Non-pigmented ciliary epithelial cell (primary cell): Measurements from ENCODE around the gene SMARCD3.

Experiments
- DNase-seq: peaks from one replicate; pipeline ENCODE4 v3.0.0-alpha.2; 2010; ENCODE audit warnings: low read depth

Gene SMARCD3

DNA sequence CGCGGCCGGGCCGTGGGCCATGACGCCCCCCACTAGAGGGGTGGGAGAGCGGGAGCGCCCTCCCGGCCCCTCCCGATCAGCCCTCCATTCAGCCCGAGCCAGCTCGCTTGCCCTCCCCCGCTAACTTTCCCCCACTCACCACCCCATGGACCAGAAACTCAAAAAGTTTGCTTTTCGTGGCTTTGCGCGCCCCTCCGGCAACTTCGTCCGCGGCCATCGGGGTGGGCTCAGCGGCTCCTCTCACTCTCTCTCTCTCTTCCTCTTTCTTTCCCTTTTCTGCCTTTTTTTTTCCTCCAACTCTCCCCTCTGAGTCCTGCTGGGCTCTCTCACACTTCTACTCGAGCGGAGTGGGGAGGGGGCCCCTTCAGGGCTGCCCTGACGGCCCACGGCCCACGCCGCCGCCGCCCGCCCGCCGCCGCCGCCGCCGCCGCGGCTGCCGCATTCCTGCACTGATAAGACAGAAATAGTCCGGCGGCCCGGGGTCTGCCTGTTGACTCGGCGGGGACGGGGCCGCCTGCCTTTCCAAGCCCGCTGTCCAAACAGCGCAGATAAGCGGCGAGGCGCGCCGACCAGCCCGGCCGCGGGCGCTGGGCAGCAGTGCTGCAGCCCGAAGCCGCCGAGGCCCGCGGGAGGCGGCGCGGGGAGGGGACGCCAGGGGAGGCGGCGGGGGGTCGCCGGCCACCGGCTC, at the start of gene SMARCD3:
Gene SMARCD3, minus strand, starts transcription at position 349 of the 688 bp plus-strand sequence. Its CDS starts 132 bp downstream, at position 217.
- DNase-seq, result no peak

DNA sequence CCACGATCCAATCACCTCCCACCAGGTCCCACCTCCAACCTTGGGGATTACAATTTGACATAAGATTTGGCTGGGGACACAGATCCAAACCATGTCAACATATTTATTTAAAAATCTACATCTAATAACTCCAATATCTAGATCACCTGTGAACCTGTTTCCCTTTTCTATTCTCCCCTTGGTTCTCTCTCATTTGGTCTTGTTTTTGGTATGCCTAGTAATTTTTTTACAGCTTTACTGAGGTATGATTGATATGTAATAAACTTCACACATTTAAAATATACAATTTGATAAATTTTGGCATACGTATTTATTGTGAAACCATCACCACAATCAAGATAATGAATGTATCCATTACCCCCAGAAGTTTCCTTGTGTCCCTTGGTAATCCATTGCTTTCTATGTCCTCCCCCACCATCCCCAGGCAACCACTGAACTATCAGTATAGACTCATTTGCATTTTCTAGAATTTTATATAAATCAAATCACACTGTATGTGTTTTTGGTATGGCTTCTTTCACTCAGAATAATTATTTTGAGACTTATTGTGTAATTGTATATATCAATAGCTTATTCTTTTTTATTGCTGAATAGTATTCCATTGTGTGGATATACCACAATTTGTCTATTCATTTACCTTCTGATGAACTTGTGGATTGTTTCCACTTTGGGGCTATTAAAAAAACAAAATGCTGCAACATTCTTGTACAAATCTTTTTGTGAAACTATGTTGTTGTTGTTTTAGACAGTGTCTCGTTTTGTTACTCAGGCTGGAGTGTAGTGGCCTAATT, 47.9 kb upstream of the SMARCD3 start:
- DNase-seq, result no peak

DNA sequence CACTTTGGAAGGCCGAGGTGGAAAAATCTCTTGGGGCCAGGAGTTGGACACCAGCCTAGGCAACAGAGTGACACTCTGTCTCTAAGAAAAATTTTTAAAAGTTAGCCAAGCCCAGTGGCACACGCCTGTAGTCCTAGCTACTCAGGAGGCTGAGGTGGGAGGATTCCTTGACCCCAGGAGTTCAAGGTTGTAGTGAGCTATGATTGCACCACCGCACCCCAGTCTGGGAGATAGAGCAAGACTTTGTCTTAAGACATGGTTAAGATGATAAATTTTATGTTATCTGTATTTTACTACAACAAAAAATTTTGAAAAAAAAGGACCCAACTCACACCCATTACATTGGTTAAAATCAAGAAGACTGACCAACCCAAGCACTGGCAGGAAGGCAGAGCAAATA, 44.4 kb upstream of the SMARCD3 start:
- no peak for DNase-seq

DNA sequence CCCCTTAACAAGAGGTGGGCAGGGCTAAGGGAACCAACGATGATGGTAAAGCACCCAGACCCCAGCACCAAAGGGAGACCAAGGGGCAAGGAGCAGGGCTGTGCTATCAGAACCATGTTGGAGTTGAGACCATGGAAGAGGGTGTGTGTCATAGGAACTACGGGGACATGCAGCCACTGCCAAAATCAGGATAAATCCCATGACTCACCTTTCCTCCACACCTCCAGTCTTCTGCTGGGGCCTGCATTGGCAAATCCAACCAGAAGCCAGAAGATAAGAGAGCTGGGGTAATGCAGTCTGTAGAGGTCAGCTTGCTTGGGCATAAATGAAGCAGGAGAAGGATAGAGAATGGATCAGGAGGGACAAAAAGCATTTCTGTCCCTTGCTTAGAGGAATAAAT, 42.7 kb upstream of the SMARCD3 start:
- no peak for DNase-seq

GRCh38 chr7:151290355-151290760, 41.9 kb upstream of the SMARCD3 start:
- DNase-seq, result no peak

GRCh38 chr7:151289891-151290290, 41.4 kb upstream of the SMARCD3 start:
- DNase-seq, result no peak

DNA sequence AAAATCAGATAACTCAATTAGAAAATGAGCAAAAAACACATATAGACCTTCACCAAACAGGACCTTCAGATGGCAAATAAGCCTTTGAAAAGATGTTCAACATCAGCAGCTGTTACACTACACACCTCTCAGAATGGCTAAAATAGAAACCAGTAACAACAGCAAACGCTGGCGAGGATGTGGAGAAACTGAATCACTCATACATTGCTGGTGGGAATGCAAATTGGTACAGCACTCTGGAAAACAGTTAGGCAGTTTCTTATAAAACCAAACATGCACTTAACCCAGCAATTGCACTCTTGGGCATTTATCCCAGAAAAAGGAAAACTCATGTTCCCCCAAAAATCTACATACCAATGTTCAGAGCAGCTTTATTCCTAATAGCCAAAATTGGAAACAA, 37.7 kb upstream of the SMARCD3 start:
- no peak for DNase-seq

GRCh38 chr7:151283302-151283701, 34.8 kb upstream of the SMARCD3 start:
- no peak for DNase-seq

DNA sequence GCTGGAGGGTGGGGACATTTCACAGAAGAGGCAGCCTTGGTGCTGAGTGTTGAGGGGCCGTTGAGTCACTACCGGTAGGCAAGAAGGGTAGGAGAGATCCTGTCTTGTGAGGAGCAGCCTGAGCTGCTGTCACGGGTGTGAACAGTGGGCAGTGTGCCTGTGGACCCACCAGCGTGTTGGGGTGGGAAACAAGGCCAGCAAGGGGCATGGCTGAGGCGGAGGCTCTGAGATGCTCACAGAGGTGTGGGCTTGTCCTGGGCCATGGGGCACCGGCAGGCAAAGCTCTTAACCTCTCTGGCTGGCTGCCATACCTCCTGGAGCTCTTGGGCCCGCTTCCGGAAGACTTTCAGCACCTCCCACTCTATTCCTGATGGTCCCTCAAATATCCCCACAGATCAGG, 33.6 kb upstream of the SMARCD3 start:
- DNase-seq, result no peak

DNA sequence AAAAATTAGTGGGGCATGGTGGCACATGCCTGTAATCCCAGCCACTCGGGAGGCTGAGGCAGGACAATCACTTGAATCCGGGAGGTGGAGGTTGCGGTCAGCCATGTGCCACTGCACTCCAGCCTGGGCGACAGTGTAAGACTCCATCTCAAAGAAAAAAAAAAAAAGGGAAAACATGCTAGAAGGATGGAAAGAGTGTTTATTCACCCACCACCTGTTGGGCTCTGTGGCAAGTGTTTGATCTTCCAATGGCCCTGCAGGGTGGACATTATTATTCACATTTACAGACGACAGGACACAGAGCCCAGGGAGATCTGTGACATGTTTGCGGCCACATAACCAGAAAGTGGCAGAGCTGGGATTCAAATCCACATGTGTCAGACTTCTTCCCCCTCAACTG, 33.2 kb upstream of the SMARCD3 start:
- DNase-seq, result no peak

GRCh38 chr7:151280388-151281019, 32.0 kb upstream of the SMARCD3 start:
- DNase-seq, result no peak

GRCh38 chr7:151279868-151280267, 31.4 kb upstream of the SMARCD3 start:
- DNase-seq, result no peak

DNA sequence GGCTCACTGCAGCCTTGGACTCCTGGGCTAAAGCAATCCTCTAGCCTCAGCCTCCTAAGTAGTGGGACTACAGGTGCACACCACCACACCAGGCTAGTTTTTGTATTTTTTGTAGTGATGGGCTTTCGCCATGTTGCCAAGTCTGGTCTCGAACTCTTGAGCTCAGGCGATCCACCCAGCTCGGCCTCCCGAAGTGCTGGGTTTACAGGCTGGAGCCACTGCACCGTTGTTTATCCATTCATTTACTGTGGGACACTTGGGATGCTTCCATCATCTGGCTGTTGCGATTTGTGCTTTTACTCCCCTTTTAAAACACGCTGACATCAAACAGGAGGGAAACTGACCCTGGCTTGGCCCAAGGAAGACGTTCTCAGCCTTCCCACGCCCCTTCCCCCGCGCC, 30.5 kb upstream of the SMARCD3 start:
- DNase-seq, result no peak

DNA sequence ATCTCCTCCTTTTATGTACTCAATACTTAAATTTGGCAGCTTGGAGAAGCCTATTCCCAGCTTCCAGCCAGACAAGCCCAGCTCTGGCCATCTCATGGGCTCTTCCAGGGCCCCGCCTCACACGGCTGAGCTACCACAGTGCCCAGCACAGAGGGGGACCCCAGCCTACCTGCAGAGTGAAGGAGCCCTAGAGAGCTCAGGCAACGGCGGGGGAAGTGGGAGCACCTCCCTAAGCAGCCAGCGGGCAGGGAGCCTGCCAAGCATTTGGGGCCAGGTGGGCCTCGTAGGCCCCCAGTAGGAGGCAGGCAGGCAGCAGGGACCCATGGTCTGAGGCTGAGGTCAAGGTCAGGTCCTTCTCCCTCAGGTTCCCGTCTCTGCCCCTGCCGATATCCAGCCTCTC, 29.1 kb upstream of the SMARCD3 start:
- DNase-seq, result no peak

DNA sequence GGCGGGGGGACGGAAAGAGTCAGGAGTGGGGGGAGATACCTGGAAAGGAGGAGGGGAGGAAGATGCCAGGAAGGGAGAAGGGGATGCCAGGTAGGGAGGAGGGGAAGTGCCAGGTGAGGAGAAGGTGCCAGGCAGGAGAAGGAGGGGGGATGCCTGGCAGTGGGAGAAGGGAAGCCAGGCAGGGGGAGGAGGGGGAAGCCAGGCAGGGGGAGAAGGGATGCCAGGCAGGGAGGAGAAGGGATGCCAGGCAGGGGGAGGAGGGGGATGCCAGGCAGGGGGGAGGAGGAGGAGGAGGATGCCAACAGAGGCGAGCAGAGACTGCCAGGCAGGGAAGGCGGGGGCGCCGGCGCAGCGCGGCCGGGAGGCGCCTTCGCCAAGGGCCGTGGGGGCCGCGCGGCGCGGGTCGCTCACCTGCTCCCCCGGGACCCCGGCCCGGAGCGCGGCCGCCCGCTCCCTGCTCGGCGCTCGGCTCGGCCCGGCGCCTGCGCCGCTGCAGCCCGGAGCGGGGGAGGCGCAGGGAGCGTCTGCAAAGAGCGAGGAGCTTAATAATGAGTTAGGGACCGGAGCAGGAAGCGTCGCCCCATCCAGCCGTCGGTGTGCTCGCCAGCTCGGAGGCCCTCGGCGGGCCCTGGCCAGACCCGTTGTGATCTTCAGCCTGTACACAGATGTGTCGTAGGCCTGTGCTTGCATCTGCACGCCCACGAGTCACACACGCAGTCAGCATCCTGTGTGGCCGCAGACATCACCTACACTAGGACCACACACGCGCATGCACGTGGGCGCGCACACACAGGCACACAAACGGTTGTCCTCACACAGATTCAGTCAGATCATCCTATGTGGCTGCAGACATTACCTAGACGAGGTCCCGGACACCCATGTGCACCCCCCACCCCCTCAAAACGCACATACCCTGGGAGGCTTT, 28.4 kb upstream of the SMARCD3 start:
- DNase-seq, result no peak

DNA sequence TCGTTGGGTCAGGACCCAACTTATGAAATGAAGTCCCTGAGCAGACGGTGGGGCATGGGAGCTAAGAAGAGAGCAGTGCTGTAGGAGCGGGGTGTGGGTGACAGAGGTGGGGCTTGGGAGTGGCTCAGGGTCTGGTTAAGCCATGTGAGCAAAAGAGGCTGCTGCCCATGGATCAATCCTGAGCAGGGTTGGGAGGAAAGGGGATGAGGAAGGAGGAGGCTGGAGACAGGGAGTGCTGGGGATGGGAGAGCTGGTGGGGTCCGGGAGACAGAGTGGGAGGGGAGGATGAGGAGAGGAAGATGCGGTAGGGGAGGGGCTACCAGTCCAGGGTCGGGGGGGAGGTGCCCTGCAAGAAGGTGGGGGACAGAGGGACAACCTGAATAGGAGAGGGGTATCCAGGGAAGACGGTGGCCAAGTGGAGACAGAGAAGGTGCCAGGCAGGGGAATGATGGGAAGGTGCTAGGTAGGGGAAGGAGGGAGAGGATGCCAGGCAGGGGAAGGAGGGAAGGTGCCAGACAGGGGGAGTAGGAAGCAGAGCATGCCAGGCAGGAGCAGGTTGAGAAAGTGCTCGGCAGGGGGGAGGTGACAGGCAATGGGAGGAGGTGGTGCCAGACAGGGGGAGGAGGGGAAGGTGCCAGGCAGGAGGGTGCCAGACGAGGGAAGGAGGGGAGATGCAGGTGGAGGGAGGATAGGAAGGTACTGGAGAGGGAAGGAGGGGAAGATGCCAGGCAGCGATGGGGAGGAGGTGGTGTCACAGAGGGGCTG, 27.5 kb upstream of the SMARCD3 start:
- no peak for DNase-seq

DNA sequence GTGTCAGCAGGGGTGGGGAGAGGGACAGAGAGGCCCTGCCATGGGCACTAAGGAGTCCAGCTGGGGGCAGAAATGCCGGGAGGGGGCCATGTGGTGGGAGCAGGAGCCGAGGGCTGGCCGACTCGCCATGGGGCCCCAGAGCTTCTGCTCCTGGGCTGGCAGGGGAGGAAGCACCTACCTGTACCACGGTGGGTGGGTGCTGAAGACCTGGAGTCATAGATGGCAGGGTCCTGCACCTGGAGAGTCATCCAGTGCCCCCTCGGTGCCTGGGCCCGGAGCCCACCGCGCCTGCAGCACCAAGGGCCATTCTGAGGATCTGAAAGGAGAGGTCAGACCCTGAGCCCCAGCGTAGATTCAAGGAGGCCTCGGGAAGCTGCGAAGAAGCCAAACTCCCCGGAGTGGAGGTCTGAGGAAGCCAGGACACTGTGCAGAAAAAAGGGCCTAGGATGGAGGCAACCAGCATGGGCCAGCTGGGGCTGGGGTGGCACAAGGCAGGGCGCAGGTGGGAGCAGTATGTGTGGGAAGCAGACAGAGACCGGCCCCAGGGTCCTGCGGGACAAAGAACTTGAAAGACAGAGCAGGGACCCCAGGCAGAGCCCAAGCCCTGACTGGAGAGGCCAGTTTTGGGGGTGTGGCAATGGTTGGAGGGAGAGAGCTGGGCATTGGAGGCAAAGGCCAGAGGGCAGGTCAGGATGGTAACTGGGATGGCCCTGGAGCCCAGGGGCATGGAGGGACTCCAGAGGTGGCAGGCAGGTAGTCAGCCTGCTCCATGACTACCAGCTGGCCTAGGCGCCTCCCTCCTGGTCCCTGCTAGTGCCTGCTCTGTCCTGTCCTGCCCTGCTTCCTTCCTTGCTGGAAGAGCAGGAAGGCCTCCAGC, 26.7 kb upstream of the SMARCD3 start:
- no peak for DNase-seq

DNA sequence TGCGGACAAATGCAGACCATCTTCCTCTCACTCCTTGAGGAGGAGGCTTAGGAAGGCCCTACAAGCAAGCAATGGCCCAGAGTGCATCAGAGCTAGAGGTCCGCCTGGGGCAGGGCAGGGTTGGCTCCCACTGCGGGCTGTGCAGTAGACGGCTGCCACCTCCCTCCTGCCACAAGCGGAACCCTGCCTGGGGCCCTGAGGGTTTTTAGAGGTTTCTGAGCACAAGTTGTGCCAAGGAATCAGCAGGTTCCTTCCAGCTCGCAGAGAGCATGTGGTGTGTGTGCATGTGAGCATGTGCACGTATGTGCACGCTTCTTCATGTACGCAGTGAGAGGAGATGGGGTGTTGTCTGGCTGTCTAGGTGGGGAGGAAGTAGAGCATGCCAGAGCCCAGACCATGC, 25.9 kb upstream of the SMARCD3 start:
- DNase-seq, result no peak

DNA sequence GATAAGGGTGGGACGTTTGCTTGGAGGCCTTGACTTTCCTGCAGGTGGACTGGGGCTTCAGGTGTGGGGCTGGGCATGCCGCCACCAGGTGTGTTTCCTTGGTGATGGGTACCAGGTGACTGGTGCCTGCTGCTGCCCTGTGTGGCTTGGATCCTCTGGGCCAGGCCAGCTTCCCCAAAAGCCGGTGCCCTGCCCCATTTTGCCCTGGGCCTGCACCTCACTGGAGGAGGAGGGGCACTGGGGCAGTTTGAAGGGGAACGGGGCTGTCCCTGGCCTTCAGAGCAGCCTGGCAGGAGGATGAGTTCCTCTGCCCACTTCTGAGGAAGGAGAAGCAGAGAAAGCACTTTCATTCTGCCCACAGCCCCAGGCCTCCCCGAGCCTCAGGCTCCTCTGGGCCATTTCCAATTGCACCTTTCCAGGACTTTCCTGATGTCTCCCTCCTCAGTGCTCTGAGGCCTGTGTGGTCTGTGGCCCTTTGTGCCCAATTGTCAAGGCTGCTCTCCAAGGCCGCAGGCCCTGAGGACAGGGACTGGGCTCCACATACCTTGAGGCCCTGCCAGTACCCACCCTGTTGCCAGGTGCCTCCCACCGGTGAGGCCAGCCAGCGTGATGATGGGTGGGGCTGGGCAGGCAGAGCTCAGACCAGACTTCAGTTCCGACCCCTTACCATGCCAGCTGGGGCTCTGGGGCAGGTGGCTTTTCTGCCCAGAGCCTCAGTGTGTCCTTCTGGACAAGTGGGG, 25.3 kb upstream of the SMARCD3 start:
- DNase-seq, result no peak

- no peak for DNase-seq
These were observed 24.4 kb upstream of the SMARCD3 start for GRCh38 chr7:151272877-151273276.
